SK-N-SH treated with all-trans-retinoic acid at 6 μM for 48 hours (cell line): ENCODE data around the gene PHB1.
"Not testable (repeated sequence)": the region's sequence is repeated elsewhere in the genome, so short reads cannot be mapped to it uniquely, and the experiment has no call there.

Experiments
- BACH2 ChIP-seq: fragments of 250-450 bp; sonication (Bioruptor Pico); IDR thresholded peaks from 2 replicates; pipeline ENCODE4 v1.9.0; 2021; ENCODE audit warnings: mild to moderate bottlenecking, borderline replicate concordance
- OSR1 ChIP-seq: fragments of 250-450 bp; sonication (Bioruptor Pico); IDR thresholded peaks from 2 replicates; pipeline ENCODE4 v1.8.0; 2022; ENCODE audit warnings: moderate library complexity, mild to moderate bottlenecking, inconsistent platforms
- PPARA ChIP-seq: fragments of 250-450 bp; sonication (Bioruptor Pico); IDR thresholded peaks from 2 replicates; pipeline ENCODE4 v1.5.0; 2020; ENCODE audit warnings: mild to moderate bottlenecking, borderline replicate concordance
- TF ChIP-seq, protein P1 (sequence below): fragments of 250-450 bp; sonication (Bioruptor Pico); IDR thresholded peaks from 2 replicates; pipeline ENCODE4 v1.5.1; 2020; ENCODE audit warnings: low read depth, mild to moderate bottlenecking, moderate library complexity
- TF ChIP-seq, protein P2 (sequence below): fragments of 250-450 bp; sonication (Bioruptor Pico); IDR thresholded peaks from 2 replicates; pipeline ENCODE4 v1.8.0; 2020; ENCODE audit warnings: mild to moderate bottlenecking, moderate library complexity, borderline replicate concordance
- TF ChIP-seq, protein P3 (sequence below): fragments of 250-450 bp; sonication (Bioruptor Pico); IDR thresholded peaks from 2 replicates; pipeline ENCODE4 v1.8.0; 2021; ENCODE audit warnings: low read depth, mild to moderate bottlenecking, moderate library complexity, borderline replicate concordance

DNA sequence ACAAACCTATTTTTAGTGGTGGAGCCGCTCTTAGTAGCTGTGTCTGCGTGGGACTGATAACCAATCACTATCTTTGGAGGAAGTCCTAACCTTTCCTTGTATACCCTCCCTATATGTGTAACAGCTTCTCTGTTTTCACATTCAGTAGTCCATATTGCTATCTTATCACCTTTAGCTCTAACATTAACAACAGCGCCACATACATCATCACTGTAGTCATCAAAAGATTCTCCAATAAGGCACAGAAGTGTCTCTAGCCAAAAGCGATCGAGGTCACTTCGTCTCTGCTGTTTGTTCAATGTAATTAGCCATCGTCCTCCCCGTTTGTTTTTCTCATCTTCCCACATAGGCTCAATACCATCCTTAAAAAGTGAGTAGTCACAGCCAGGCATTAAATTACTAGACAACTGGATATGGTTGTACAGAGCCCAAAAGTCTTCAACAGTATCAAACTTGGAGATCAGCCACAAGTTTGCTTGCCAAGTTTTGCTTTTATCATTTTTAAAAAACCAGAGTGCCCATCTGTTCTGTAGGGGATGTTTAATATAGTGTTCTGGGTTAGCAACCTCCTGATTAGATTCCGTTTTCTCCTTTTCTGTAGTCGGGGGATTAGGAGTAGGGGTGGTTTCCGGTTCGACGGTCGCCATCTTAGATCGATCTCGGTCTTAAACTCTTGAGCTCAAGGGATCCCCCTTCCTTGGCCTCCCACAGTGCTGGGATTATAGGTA is 9.8 kb upstream of the PHB1 start:
- TF ChIP-seq, protein P1, sequence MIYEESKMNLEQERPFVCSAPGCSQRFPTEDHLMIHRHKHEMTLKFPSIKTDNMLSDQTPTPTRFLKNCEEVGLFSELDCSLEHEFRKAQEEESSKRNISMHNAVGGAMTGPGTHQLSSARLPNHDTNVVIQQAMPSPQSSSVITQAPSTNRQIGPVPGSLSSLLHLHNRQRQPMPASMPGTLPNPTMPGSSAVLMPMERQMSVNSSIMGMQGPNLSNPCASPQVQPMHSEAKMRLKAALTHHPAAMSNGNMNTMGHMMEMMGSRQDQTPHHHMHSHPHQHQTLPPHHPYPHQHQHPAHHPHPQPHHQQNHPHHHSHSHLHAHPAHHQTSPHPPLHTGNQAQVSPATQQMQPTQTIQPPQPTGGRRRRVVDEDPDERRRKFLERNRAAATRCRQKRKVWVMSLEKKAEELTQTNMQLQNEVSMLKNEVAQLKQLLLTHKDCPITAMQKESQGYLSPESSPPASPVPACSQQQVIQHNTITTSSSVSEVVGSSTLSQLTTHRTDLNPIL (CRISPR knock-in tag) = not testable (repeated sequence)
- not testable (repeated sequence) for TF ChIP-seq PPARA; OSR1 (CRISPR knock-in tag); BACH2 (CRISPR knock-in tag)
- TF ChIP-seq, protein P2, sequence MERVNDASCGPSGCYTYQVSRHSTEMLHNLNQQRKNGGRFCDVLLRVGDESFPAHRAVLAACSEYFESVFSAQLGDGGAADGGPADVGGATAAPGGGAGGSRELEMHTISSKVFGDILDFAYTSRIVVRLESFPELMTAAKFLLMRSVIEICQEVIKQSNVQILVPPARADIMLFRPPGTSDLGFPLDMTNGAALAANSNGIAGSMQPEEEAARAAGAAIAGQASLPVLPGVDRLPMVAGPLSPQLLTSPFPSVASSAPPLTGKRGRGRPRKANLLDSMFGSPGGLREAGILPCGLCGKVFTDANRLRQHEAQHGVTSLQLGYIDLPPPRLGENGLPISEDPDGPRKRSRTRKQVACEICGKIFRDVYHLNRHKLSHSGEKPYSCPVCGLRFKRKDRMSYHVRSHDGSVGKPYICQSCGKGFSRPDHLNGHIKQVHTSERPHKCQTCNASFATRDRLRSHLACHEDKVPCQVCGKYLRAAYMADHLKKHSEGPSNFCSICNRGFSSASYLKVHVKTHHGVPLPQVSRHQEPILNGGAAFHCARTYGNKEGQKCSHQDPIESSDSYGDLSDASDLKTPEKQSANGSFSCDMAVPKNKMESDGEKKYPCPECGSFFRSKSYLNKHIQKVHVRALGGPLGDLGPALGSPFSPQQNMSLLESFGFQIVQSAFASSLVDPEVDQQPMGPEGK (CRISPR knock-in tag) = not testable (repeated sequence)
- TF ChIP-seq, protein P3, sequence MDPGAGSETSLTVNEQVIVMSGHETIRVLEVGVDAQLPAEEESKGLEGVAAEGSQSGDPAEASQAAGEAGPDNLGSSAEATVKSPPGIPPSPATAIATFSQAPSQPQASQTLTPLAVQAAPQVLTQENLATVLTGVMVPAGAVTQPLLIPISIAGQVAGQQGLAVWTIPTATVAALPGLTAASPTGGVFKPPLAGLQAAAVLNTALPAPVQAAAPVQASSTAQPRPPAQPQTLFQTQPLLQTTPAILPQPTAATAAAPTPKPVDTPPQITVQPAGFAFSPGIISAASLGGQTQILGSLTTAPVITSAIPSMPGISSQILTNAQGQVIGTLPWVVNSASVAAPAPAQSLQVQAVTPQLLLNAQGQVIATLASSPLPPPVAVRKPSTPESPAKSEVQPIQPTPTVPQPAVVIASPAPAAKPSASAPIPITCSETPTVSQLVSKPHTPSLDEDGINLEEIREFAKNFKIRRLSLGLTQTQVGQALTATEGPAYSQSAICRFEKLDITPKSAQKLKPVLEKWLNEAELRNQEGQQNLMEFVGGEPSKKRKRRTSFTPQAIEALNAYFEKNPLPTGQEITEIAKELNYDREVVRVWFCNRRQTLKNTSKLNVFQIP (CRISPR knock-in tag) = not testable (repeated sequence)
